ENCODE results near the gene MT1E.

GRCh38 chr16:56639045-56639444 is 13.5 kb downstream of the MT1E start:
- no peak for TF ChIP-seq CTCF (IDR thresholded peaks at IDR 0.05)
- TF ChIP-seq POLR2A (IDR thresholded peaks at IDR 0.05) = no peak

Measured in testis (tissue), 2 donors.